HCT116 (cell line): ENCODE measurements around the gene SLC22A5. TPM values are rescaled to one million over a fixed set of nuclear protein-coding genes. Genes with fewer than 3 reads are reported as not detected.

Source experiments
- ATAC-seq: fragments of 200-7000 bp; cut with Tn5 transposase; 2 replicates; pipeline ENCODE4 v1.9.1; 2020; ENCODE audit warnings: mild to moderate bottlenecking, moderate library complexity
- BruUV-seq: library from RNA; stranded (reverse); fragments of 400-500 nt; replicated peaks from 2 replicates; lab custom pipeline; 2021; lab: Mats Ljungman, UMichigan
- CTCF ChIA-PET: fragments of 300-600 bp; sonication (Branson Sonifier 250); formaldehyde crosslinking; loops from one replicate; lab custom pipeline; 2021; ENCODE audit warnings: antibody characterized with exemption; lab: Charles Lee
- POLR2A ChIA-PET: fragments of 300-600, 350-600 bp; sonication (Branson Sonifier 250); formaldehyde crosslinking; loops from one replicate; lab custom pipeline; 2021; ENCODE audit warnings: antibody characterized with exemption; lab: Charles Lee
- RAD21 ChIA-PET, 2 experiments: fragments of 300-600 bp; sonication (Branson Sonifier 250); formaldehyde crosslinking; loops; one replicate each; lab custom pipeline; 2023; ENCODE audit warnings: low total read pairs in 2 of 2; ENCODE audit not compliant: uncharacterized antibody in 2 of 2, unreplicated experiment in 2 of 2, low non-redundant PET in 1 of 2; lab: Charles Lee
- DNase-seq: peaks from one replicate; pipeline ENCODE4 v3.0.0-alpha.2; 2010; ENCODE audit warnings: low read depth, low spot score
- H2AFZ ChIP-seq: fragments of 200-600 bp; shearing (Covaris generic), sonication (generic); 2 replicates; pipeline ENCODE4 v1.6.1; 2017; ENCODE audit warnings: low read depth, mixed run types, mixed read lengths, antibody characterized with exemption, low read length; ENCODE audit not compliant: poor library complexity, severe bottlenecking
- H3K27ac ChIP-seq: 2 replicates; pipeline ENCODE4 v1.5.1; 2012; ENCODE audit warnings: low read depth, low read length
- H3K27me3 ChIP-seq: fragments of 200-600 bp; sonication (generic); 2 replicates; pipeline ENCODE4 v1.6.1; 2016; ENCODE audit warnings: mixed run types, low read length, mixed read lengths; ENCODE audit not compliant: insufficient read depth
- H3K36me3 ChIP-seq, 2 experiments: fragments of 200-500 bp in 1 of 2; fragments of 200-600 bp in 1 of 2; sonication (Bioruptor generic) in 1 of 2; sonication (generic) in 1 of 2; 2 replicates each; pipeline versions ENCODE4 v1.5.1 to v1.6.1; 2014 to 2016; ENCODE audit warnings: low read length in 2 of 2, inconsistent platforms in 1 of 2, mixed read lengths in 1 of 2, mixed run types in 1 of 2; ENCODE audit not compliant: insufficient read depth in 2 of 2, control insufficient read depth in 1 of 2
- H3K4me1 ChIP-seq, 2 experiments: fragments of 200-600 bp in 1 of 2; sonication (generic) in 1 of 2; 2 replicates each; pipeline versions ENCODE4 v1.5.1 to v1.6.1; 2012 to 2017; ENCODE audit warnings: low read length in 2 of 2, inconsistent platforms in 1 of 2, mild to moderate bottlenecking in 1 of 2, mixed read lengths in 1 of 2, mixed run types in 1 of 2, moderate library complexity in 1 of 2; ENCODE audit not compliant: insufficient read depth in 2 of 2, control insufficient read depth in 1 of 2
- H3K4me2 ChIP-seq: fragments of 200-600 bp; sonication (generic); 2 replicates; pipeline ENCODE4 v1.6.1; 2017; ENCODE audit warnings: mixed run types, low read length, mixed read lengths
- H3K4me3 ChIP-seq, 2 experiments: fragments of 200-600 bp in 1 of 2; sonication (generic) in 1 of 2; replicated peaks in 1 of 2; 2 replicates each; pipeline ENCODE4 v1.5.1; 2011 to 2016; ENCODE audit warnings: low read length in 2 of 2, control low read depth in 1 of 2, low read depth in 1 of 2, mild to moderate bottlenecking in 1 of 2, mixed read lengths in 1 of 2, mixed run types in 1 of 2
- H3K79me2 ChIP-seq: fragments of 200-600 bp; sonication (generic); 2 replicates; pipeline ENCODE4 v1.6.1; 2017; ENCODE audit warnings: mild to moderate bottlenecking, mixed run types, low read length, moderate library complexity, mixed read lengths; ENCODE audit not compliant: insufficient read depth
- H3K9ac ChIP-seq: fragments of 200-600 bp; sonication (generic); 2 replicates; pipeline ENCODE4 v1.6.1; 2016; ENCODE audit warnings: low read length, mixed read lengths
- H3K9me2 ChIP-seq: fragments of 200-600 bp; sonication (generic), shearing (Covaris generic); 2 replicates; pipeline ENCODE4 v1.6.1; 2017; ENCODE audit warnings: mixed run types, mild to moderate bottlenecking, moderate library complexity; ENCODE audit not compliant: insufficient read depth
- H3K9me3 ChIP-seq, 2 experiments: fragments of 200-500 bp in 1 of 2; fragments of 200-600 bp in 1 of 2; sonication (Bioruptor generic) in 1 of 2; sonication (generic) in 1 of 2; 2 replicates each; pipeline ENCODE4 v1.6.1; 2014 to 2017; ENCODE audit warnings: low read length in 2 of 2, mixed read lengths in 2 of 2, inconsistent platforms in 1 of 2, low read depth in 1 of 2, mild to moderate bottlenecking in 1 of 2, mixed run types in 1 of 2, moderate library complexity in 1 of 2; ENCODE audit not compliant: control insufficient read depth in 1 of 2, insufficient read depth in 1 of 2
- H4K20me1 ChIP-seq: fragments of 200-600 bp; sonication (generic), shearing (Covaris generic); 2 replicates; pipeline ENCODE4 v1.6.1; 2017; ENCODE audit warnings: mixed run types, mild to moderate bottlenecking, moderate library complexity; ENCODE audit not compliant: insufficient read depth
- ATF3 ChIP-seq: IDR thresholded peaks from 2 replicates; pipeline ENCODE4 v1.6.1; 2012
- CBX3 ChIP-seq: IDR thresholded peaks from 2 replicates; pipeline ENCODE4 v1.6.1; 2012; ENCODE audit warnings: low read depth
- CEBPB ChIP-seq: IDR thresholded peaks from 2 replicates; pipeline ENCODE4 v1.6.1; 2012; ENCODE audit warnings: low read depth
- CTCF ChIP-seq, 3 experiments: fragments of 200-600 bp in 1 of 3; sonication (generic) in 1 of 3; IDR thresholded peaks in 2 of 3; conservative IDR thresholded peaks in 1 of 3; 2 replicates each; pipeline ENCODE4 v1.5.1; 2012 to 2017; ENCODE audit warnings: low read depth in 2 of 3, low read length in 2 of 3, antibody characterized with exemption in 1 of 3, borderline replicate concordance in 1 of 3, control low read depth in 1 of 3, mild to moderate bottlenecking in 1 of 3, mixed read lengths in 1 of 3, mixed run types in 1 of 3, moderate library complexity in 1 of 3; ENCODE audit not compliant: insufficient read depth in 1 of 3
- EGR1 ChIP-seq: IDR thresholded peaks from 2 replicates; pipeline ENCODE4 v1.6.1; 2012; ENCODE audit warnings: low read depth
- ELF1 ChIP-seq: IDR thresholded peaks from 2 replicates; pipeline ENCODE4 v1.6.1; 2012; ENCODE audit warnings: low read depth, borderline replicate concordance
- EZH2 ChIP-seq: fragments of 200-600 bp; sonication (generic); IDR thresholded peaks from 2 replicates; pipeline ENCODE4 v1.6.1; 2017; ENCODE audit warnings: antibody characterized with exemption, mixed run types
- EZH2phosphoT487 ChIP-seq: fragments of 200-600 bp; IDR thresholded peaks from 2 replicates; pipeline ENCODE4 v1.6.1; 2018; ENCODE audit warnings: antibody characterized with exemption, borderline replicate concordance
- FOSL1 ChIP-seq: IDR thresholded peaks from 2 replicates; pipeline ENCODE4 v1.6.1; 2012; ENCODE audit warnings: low read depth
- MAX ChIP-seq: IDR thresholded peaks from 2 replicates; pipeline ENCODE4 v1.6.1; 2012
- POLR2A ChIP-seq: IDR thresholded peaks from 2 replicates; pipeline ENCODE4 v1.7.0; 2011; ENCODE audit warnings: borderline replicate concordance; ENCODE audit not compliant: insufficient read depth, insufficient read length; ENCODE audit errors: extremely low read depth
- REST ChIP-seq: IDR thresholded peaks from 2 replicates; pipeline ENCODE4 v1.6.1; 2012; ENCODE audit warnings: low read depth
- SIN3A ChIP-seq: IDR thresholded peaks from 2 replicates; pipeline ENCODE4 v1.6.1; 2012; ENCODE audit warnings: low read depth
- SP1 ChIP-seq: IDR thresholded peaks from 2 replicates; pipeline ENCODE4 v1.6.1; 2012; ENCODE audit warnings: low read depth
- SRF ChIP-seq: IDR thresholded peaks from 2 replicates; pipeline ENCODE4 v1.6.1; 2012; ENCODE audit warnings: low read depth
- YY1 ChIP-seq: IDR thresholded peaks from 2 replicates; pipeline ENCODE4 v1.6.1; 2011; ENCODE audit warnings: low read length, low read depth, moderate library complexity, mild to moderate bottlenecking; ENCODE audit not compliant: insufficient replicate concordance; ENCODE audit errors: extremely low read depth
- ZBTB33 ChIP-seq: IDR thresholded peaks from 2 replicates; pipeline ENCODE4 v1.6.1; 2011; ENCODE audit warnings: mild to moderate bottlenecking, low read length, moderate library complexity; ENCODE audit not compliant: insufficient replicate concordance; ENCODE audit errors: extremely low read depth
- ZFX ChIP-seq: fragments of 450-650 bp; IDR thresholded peaks from 2 replicates; pipeline ENCODE4 v1.6.1; 2017
- ZNF274 ChIP-seq: fragments of 200-500 bp; sonication (Bioruptor generic); IDR thresholded peaks from 2 replicates; pipeline ENCODE4 v1.6.1; 2014; ENCODE audit warnings: mild to moderate bottlenecking, low read depth, low read length, inconsistent platforms
- intact Hi-C: fragments of 100-400 bp; cut with micrococcal nuclease; formaldehyde crosslinking; loops from 2 replicates; pipeline ENCODE4 v1.10.0; 2022
- total RNA-seq: library from RNA; stranded (reverse); gene quantifications from one replicate; pipeline ENCODE4 v1.2.1, GENCODE V29; 2021; ENCODE audit not compliant: unreplicated experiment

Gene SLC22A5
- total RNA-seq, 1 experiment from 2014 or later: 9.9 TPM

- TF ChIP-seq CEBPB (no peak), SIN3A (no peak), EZH2phosphoT487 (no peak), YY1 (no peak), ZBTB33 (no peak), ZFX (no peak), ZNF274 (no peak), REST (no peak), POLR2A (no peak), SRF (no peak), ELF1 (no peak), FOSL1 (no peak), CBX3 (no peak), ATF3 (no peak), EZH2 (no peak), CTCF (IDR thresholded peaks at IDR 0.05 in 2 of 3, conservative IDR thresholded peaks at IDR 0.05 in 1 of 3; ENCODE audit: borderline replicate concordance in 1 of 3, insufficient read depth in 1 of 3, low read depth in 2 of 3, low read length in 2 of 3) (no peak), MAX (no peak), SP1 (no peak), EGR1 (no peak)
- Histone ChIP-seq H3K9me2 (no peaks in the 10 kb centered on the region), H3K4me2 (peak overlapping the region; percentile 10; the same call in 1 of the 2 replicates), H3K36me3 (no peaks in the 10 kb centered on the region), H3K27ac (no peak overlapping the region), H4K20me1 (no peaks in the 10 kb centered on the region), H3K9ac (no peak overlapping the region), H3K27me3 (no peaks in the 10 kb centered on the region), H3K9me3 (no peaks in the 10 kb centered on the region), H3K4me3 (no peak overlapping the region), H2AFZ (no peak overlapping the region), H3K4me1 (peaks cover 3 to 32% of the 10 kb centered on the region in 2 experiments), H3K79me2 (peaks cover 27% of the 10 kb centered on the region; the same call in 1 of the 2 replicates)
- intact Hi-C loops: no loop called here
- ATAC-seq (no peak), DNase-seq (no peak)
- ChIA-PET POLR2A (no interaction called here), CTCF (no interaction called here), RAD21 (no interaction called here)
- BruUV-seq: no TSS peak
Observed at GRCh38 chr5:132372127-132372526, 2.6 kb downstream of the SLC22A5 start.
